GM18526 (cell line): ENCODE results near the gene ART4.

Experiments used
- POLR2A ChIP-seq: IDR thresholded peaks from 3 replicates; pipeline ENCODE4 v1.6.1; 2011; ENCODE audit not compliant: insufficient read length; ENCODE audit errors: extremely low read depth

ART4 gene

DNA sequence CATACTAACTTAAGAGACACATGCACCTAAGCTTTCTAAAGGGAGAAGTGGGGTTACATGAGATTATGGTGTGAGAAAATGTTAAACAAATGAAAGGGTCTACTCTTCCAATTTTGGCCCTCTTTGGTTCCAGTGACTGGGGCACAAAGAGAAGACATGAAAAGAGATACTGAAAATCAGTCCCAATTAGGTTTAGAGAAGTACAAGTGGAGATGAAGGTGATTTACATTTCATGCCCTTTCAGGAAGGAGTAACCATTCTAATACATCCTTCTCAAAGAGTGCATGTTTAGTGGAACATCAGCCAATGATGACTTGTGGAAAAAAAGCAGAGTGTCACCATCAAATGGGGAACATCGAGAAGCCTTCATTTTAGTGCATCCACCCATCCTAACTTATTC lies 27.9 kb upstream of the ART4 start:
- TF ChIP-seq POLR2A, result no peak

DNA sequence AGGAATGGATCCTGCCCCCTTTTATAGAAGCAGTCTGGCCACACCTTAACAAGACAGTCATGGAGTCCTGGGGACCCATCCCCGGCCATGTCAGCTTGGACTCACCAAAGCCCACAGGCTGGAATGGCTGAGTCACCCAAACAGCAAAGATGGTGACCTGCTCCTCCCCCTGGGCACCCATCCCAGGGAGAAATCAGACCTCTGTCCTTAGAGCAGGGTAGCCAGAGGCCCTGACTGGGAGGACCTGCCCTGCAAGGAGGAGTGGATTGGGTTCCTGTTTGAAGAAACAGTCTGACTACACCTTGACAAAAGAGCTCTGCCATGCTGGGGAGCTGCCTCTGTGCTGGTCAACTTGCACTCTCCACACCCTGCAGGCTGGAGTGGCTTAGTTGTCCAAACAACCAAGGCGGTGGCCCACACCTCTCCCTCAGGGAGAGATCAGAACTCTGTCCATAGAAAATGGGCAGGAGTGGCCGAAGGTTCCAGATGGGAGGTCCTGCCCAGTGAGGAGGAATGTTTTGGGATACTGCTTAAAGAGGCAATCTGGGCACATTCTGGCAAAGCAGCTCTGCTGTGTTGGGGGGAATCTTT lies 25.7 kb upstream of the ART4 start:
- no peak for TF ChIP-seq POLR2A

DNA sequence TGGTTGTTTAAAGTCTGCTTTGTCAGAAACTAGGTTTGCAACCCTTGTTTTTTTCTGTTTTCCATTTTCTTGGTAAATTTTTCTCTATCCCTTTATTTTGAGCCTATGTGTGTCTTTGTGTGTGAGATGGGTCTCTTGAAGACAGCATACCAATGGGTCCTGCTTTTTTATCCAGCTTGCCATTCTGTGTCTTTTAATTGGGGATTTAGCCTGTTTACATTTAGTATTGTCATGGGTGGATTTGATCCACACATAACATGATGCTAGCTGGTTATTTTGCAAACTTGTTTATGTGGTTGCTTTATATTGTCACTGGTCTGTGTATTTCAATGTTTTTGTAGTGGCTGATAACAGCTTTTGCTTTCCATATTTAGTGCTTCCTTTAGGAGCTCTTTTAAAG lies 17.2 kb upstream of the ART4 start:
- no peak for TF ChIP-seq POLR2A

DNA sequence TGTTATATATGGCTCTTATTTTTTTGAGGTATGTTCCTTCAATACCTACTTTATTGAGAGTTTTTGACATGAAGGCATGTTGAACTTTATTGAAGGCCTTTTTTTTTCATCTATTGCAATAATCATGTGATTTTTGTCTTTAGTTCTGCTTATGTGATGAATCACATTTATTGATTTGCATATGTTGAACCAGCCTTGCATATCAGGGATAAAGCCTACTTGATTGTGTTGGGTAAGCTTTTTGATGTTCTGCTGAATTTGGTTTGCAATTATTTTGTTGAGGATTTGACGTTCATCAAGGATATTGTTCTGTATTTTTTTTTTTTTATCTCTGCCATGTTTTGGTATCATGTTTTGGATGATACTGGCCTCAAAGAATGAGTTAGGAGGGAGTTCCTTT lies 15.2 kb upstream of the ART4 start:
- no peak for TF ChIP-seq POLR2A

DNA sequence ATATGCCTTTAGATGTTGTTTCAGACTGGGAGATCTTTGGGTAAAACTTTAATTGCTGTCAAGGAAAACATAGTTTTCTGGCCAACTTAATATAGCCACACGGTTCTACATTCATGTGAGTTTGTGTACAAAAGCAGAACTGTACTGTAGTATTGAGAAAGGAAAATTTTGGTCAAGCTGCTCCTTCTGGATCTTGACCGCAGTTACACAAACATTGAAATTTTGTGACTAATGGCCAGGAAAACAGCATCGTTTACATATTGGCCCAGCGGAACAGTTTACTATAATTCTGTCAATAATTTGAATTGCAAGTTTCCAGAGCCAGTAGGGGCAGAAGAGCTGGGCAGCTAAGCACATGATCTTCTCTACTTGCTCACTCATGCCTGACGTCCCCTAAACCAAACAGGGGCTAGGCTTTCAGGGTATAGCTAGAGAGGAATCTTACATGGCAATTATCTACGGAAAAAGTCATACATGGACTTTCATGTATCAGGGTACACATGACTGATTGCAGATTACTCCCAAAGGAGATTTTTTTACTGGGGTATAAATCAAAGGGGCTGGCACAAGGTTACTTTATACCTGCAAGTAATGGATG lies 11.4 kb upstream of the ART4 start:
- TF ChIP-seq POLR2A, result no peak

DNA sequence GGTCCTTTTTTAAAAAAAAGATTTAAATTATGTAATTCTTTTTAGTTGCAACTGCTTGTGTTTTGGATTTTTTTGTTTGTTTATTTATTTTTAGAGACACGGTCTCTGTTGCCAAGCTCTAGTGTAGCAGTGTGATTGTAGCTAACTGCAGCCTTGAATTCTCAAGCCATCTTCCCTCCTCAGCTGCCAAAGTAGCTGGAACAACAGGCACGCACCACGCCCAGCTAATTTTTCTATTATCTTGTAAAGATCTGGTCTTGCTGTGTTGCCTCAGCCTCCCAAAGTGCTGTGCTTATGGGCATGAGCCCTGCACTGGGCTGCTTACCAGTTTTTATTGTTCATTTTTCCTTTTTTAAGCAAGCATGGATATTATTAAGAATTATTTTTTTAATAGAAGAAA lies 10.6 kb upstream of the ART4 start:
- TF ChIP-seq POLR2A, result no peak

DNA sequence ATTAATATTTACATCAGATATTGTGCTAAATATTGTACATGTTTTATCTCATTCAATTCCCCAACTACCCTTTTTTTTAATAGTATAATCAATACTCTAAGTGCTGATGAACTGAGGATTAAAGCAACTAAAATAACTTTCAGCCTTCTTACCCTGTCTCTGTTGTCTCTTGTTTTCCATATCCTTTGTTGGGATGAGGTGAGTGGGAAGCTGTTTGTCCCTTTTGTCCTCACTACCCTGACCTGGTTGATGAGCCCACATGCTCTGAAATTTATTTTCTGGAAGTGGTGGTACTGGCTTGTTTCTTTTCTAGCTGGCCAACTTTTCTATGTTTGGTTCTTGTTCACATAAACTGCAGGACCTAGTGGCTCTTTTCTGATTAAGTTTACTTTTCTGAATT lies 9.6 kb upstream of the ART4 start:
- no peak for TF ChIP-seq POLR2A

DNA sequence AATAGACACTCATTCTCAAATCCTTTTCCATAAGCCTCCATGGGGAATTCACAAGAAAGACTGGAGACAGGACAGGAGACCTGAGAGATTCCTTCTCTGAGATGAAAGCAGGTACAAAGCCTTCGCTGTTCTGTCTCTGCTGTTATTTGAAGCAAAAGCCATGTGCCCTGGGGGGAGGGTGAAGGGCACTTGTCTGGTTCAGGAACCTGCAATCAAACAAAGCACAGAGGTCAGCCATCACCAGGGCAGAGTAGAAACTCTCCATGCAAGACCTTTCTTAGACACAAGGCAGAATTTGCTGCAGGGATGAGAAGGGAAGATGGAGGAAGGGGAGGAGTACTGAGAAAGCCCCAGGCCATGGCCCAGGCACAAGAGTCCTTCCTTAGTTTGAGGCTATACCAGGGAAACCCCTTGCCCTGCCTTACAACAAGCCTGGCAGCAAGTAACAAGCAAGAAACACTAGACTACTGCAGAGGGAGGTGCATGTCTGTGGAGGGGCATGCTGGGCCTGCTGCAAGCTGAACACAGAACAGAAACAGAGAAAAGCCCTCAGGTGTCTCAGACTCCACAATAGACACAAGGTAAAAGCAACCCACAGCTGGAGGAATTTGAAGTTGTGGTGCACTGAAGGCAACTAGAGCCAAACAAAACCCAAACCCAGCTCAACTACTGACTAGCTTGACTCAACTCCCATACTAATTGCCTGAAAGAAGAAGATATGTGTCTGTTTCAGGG lies 7.8 kb upstream of the ART4 start:
- TF ChIP-seq POLR2A, result no peak

DNA sequence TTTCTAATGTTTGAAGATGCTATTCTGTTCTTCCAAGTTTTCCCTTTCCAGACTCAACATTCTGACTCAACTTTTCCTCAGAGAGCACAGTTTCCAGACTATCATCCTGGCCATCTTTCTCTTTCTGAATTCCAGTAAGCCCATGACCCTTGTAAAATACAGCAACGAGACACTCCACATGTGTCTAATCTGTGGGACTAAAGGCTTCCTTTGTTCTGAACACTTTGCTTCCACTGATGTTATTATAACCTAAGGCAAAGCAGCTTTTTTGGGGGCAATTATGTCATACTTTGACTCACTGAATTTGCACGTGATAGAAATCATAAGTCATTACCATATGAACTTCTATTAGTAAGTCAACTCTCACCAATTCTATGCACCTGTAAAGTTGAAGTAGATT lies 6.3 kb upstream of the ART4 start:
- TF ChIP-seq POLR2A, result no peak

DNA sequence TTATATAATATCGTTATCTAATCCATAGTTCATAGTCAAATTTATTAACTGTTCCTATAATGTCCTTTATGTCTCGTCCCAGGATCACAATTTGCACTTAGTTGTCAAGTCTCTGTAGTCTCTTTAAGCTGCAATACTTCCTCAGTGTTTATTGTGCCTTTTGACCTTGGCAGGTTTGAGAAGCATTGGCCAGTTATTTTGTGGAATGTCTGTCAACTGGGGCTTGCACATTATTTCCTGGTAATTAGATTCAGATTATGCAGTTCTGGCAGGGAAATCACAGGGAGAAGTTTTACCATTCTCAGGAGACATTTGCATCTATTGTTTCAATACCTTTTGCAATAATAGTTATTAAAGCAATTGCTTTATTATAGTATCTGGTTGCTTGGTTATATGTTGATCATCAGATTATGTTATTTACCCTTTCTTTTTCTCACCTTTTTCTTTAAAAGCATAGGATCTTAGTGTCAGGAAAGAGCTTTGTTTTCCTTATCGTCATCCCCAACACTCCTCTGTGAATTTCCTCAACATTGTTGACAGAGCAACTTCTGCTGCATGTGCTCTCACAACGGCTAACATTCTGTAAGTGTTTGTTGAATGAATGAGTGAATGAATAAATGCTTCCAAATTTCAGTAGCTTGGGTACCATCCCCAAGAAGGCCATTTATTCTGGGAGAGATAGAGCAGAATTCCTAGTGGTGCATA lies 3.7 kb upstream of the ART4 start:
- no peak for TF ChIP-seq POLR2A

DNA sequence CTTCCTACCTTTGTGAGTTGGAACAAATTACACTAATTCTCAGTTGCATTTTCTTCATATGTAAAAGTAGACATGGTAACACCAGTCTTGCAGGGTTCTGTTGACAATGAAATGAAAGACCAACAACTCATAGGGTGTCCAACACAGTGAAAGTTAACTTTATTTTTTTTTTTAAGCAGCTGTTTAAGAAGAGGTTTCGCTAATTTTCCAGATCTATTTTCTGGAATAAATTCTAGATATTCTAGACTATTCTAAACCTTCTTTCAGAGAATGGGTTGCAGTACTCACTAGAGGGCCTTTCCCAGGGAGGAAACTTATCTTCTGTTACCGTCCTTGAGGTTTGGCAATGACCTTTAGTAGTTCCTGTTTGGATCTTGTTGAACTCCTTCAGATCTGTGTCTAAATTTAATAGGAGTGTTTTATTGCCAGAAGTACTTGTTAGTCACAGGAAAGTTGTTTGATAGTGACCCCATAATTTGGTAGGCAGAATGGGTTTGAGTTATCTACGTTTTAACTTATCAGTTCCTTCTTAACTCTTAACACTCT lies 2.8 kb upstream of the ART4 start:
- no peak for TF ChIP-seq POLR2A

DNA sequence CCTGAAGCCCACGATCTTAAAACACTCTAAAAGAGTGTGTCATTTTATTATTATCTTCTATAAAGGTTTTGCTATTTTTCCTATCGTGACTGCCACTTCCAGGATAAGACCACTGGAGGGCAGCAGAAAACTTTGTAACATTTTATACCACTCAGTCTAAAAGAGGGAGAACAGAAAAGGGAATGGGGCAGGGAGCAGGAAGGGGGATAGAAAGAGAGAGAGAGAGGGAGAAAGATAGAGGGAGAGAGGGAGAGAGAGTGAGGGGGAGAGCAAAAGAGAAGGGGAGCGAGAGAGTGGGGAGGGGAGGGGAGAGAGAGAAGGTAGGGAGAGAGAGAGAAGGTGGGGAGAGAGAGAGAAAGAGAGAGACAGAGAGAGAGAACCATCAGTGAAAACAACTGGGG lies 2.0 kb upstream of the ART4 start:
- no peak for TF ChIP-seq POLR2A

DNA sequence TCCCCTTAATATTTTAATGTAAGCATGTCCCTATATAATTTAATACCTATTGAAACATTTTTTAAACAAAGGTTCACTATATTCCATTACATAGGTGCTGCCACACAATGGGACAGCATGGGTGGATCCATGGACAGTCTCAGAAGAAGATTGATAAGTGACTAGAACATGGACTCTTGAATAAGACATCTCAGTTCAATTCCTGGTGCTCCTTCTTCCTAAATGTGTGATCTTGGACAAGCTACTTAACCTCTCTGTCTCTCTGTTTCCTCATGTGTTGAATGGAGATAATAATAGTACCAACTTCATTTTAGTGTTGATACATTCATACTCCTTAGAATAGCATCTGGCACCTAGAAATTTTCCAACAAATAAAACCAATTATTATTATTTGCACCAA lies 1.1 kb upstream of the ART4 start:
- no peak for TF ChIP-seq POLR2A

DNA sequence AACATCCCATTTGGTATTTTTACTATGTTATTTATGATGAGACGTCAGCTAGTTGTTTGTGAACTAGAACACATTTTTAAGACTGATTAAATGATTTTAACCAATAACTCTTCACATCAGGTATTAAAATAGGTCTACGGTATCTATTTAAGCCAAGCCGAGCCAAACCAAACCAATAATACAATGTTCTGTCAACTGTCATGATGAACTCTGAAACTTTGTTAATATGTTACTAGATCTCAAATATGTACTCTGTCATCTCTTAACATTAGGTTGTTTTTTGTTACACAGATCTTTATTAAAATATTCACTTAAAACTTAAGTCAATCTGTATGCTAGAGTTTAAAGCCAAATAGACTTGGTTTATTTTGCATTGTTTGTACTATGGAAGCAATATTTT lies 1.0 kb downstream of the ART4 start:
- no peak for TF ChIP-seq POLR2A

DNA sequence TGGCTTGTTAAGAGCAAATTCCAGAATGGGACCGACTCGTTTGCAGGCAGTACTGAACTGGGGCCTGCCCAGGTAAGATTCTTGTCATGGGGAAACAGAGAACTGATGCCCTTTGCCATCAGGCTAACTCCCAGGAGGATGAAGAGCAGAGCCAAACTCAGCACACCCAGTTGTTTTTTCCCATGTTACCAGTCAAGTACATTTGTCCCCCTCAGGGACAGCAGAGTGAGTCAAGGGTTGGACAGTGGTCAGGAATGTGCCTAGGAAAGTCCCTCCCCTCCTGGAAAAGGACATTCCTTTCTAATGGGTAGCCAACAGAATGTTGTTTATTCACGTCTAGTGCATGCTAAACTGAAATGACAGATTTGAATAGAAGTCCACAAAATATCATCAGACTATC lies 1.6 kb downstream of the ART4 start:
- TF ChIP-seq POLR2A, result no peak

DNA sequence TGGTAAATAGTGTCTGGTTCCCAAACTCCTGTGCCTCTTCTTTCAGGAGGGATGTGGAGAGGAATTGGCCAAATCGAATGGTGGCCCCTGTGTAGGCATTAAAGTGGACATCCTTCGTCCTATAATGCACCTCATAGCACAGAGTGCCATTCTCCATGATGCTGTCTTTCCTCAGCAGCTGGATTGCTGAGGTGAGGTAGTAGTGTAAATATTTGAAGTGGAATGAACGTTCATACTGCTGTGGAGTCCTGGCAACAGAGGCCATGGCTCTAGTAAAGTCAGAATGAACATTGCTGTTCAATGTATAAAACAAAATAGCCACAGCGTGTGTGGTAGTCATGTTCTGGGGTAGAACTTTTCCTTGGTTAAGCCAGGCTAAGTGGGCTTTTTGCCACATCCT lies 2.7 kb downstream of the ART4 start:
- no peak for TF ChIP-seq POLR2A
